AG04449 (cell line): ENCODE data around the gene TERT.

Experiments
- CTCF ChIA-PET: fragments of 350-600 bp; formaldehyde crosslinking; extraction: SDS; loops from one replicate; lab custom pipeline; 2021; ENCODE audit warnings: antibody characterized with exemption; lab: Yijun Ruan, JAX
- POLR2A ChIA-PET: fragments of 400-600, 350-600 bp; formaldehyde crosslinking; extraction: SDS; loops from one replicate; lab custom pipeline; 2020; ENCODE audit warnings: antibody characterized with exemption, inconsistent platforms; lab: Yijun Ruan, JAX
- DNase-seq: peaks from one replicate; pipeline ENCODE4 v3.0.0-alpha.2; 2010; ENCODE audit warnings: low read depth, low spot score
- H3K4me3 ChIP-seq: 2 replicates; pipeline ENCODE4 v1.5.1; 2011; ENCODE audit warnings: low read depth, mild to moderate bottlenecking, control low read depth, low read length
- CTCF ChIP-seq: IDR thresholded peaks from one replicate; pipeline ENCODE4 v1.5.1; 2011; ENCODE audit warnings: mild to moderate bottlenecking, moderate library complexity, low read length, control low read depth, inconsistent platforms; ENCODE audit not compliant: insufficient read depth; ENCODE audit errors: missing control alignments

TERT gene

GRCh38 chr5:1320436-1321344, 25.8 kb upstream of the TERT start:
- TF ChIP-seq CTCF = no peak
- DNase-seq = no peak
- CTCF ChIA-PET = no interaction called here
- no peak overlapping the region for H3K4me3 ChIP-seq
- POLR2A ChIA-PET = no interaction called here

GRCh38 chr5:1319436-1320256, 24.8 kb upstream of the TERT start:
- ChIA-PET CTCF (no interaction called here), POLR2A (no interaction called here)
- H3K4me3 ChIP-seq = no peak overlapping the region
- TF ChIP-seq CTCF = no peak
- no peak for DNase-seq

- POLR2A ChIA-PET = no interaction called here
These were observed 23.9 kb upstream of the TERT start for GRCh38 chr5:1318659-1319251.

GRCh38 chr5:1317921-1318565, 23.2 kb upstream of the TERT start:
- H3K4me3 ChIP-seq = no peak overlapping the region
- POLR2A ChIA-PET = no interaction called here
- no peak for DNase-seq
- TF ChIP-seq CTCF = no peak
- CTCF ChIA-PET = interaction anchor here (0.9 to 1.0 kb wide), 2 partner anchors 9 to 327 kb away, joined by 3 read pairs; no protein-coding TSS in a partner anchor

More at GRCh38 chr5:1318659-1319251, 23.9 kb upstream of the TERT start:
- TF ChIP-seq CTCF = no peak
- CTCF ChIA-PET = interaction anchor here (1.0 kb wide), 1 partner anchor 10 kb away, joined by 3 read pairs; no protein-coding TSS in a partner anchor
- no peak overlapping the region for H3K4me3 ChIP-seq
- no peak for DNase-seq

GRCh38 chr5:1316588-1317340, 21.9 kb upstream of the TERT start:
- no peak overlapping the region for H3K4me3 ChIP-seq
- no peak for TF ChIP-seq CTCF
- ChIA-PET CTCF (interaction anchor here (0.9 kb wide), 1 partner anchor 328 kb away, joined by 3 read pairs; no protein-coding TSS in a partner anchor), POLR2A (no interaction called here)
- no peak for DNase-seq
